NAMALWA (cell line): ENCODE results near the gene PLEKHG1.

Source experiments
- DNase-seq: peaks from one replicate; pipeline ENCODE4 v3.0.0-alpha.2; 2015; ENCODE audit warnings: low spot score

PLEKHG1 gene

DNA sequence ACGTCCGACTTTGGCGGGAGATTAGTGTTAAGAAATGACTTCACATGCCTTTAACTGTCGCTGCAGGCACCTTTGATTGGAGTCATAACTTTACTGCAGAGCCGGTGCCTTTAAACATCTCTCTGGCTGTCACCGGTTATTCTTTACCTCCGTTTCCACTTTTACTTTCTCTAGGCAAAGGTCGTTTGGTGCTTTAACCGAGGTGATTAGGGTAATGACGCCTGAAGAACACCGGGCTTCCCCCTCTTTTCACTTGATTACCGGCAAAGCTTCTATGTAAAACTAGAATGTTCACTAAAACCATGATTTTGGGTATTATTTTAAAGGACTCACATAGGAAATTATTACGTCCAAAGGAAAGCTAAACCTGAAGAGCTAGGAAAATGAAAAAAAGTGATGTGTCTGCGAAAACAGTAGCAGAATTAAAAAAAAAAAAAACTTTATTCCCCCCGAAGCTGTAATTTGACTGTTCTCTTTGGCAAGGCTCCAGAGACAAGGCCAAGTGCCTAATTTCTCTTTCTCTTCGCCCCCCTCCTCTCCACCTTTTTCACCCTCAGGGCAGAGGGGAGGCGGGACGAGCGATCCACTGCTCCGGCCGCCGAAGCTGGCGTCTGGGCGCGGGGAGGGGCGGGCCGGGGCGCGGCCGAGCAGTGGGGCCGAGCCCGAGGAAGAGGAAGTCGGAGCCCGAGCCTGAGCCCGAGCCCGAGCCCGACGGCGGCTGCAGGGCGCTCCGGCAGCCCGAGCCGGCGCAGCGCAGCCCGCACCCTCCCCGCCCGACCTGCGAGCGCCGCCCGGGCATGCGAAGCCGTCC, at the start of gene PLEKHG1:
Gene PLEKHG1, plus strand, starts transcription at position 687 of the 811 bp plus-strand sequence. CDS start 133,797 bp downstream, outside the sequence.
- peak; percentile 83 for DNase-seq

DNA sequence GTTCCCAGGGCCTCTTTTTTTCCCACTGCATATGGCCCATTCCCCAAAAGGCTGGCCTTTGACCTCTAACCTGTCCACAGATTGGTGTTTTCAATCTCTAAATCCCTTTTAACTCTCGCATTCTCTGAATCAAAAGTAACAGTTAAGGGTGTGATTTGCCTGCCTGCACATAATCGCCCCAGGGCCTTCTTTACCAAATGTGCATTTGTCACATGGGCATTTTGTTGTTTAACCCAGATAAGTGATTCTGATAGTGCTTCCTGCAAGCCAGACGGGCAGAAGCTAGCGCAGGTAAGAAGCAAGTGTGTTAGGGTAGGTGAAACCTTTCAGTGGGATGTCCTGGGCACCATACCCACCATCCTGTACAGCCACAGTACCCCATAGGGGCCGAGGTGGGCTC, 49.4 kb upstream of the PLEKHG1 start:
- DNase-seq: no peak

DNA sequence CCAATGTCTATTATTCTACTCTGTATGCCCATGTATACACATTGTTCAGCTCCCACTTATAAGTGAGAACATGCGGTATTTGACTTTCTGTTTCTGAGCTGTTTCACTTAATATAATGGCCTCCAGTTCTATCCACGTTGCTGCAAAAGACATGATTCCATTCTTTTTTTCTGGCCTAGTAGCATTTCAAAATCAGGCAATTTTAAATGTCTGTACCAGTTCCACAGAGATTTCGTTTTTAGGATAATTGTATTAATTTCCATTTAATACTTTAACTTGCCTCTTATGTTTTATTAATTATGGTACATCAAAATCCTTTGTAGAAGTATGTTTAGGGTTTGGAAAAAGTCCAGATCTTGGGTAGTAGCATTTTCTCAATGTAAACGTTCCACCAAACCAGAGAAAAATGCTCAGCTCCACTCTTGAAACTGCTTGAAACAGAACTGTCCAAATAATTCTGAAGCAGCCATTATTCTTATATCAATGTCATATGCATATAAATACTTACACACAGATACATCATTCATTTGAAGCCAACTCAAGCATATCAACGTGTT, 42.6 kb upstream of the PLEKHG1 start:
- DNase-seq: no peak

DNA sequence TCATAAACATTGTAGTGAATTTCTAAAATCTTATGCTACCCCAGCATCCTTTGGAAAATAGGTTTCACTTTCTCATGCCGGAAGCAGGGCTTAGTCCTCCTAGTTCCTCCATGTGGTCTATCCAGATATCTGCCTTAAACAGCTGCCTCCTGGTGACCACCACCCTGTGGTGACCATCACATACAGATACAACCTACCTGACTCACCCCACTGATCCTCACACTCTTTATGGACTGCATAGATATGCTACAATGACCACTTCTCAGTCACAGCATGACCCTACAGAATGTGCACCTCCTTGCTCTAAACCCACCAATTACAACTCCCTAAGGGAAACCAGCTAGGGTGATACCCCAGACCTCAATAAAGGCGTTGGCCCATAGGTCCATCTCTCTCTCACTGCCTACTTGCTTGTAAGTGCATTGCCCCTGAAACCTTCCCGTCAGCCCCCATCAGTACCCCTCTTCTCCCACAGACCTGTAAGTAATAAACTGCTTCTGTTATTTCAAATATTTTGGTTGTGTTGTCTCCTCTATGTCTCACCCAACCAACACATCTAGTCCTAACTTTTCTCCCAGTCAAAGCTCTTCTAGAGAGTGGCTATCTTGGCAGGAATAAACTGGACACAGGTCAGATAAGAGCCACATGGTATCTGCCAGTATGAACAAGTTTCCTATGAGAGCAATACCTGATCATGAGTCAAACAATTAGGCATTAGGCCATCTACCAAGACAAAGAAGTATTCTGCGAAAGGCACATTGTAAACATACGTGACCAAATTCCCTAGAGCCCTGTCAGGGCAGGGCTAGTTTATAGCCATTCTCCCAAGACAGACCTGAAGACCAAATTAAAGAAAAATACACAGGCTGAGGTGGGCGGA, 39.4 kb upstream of the PLEKHG1 start:
- no peak for DNase-seq

DNA sequence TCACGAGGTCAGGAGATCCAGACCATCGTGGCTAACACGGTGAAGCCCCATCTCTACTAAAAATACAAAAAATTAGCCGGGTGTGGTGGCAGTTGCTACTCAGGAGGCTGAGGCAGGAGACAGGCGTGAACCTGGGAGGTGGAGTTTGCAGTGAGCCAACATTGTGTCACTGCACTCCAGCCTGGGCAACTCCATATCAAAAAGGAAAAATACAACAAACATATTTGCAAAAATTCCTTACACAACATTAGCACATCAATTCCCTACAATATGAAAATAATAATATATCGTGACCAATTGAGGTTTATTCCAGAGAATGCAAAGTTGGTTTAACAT, 38.8 kb upstream of the PLEKHG1 start:
- DNase-seq: no peak

DNA sequence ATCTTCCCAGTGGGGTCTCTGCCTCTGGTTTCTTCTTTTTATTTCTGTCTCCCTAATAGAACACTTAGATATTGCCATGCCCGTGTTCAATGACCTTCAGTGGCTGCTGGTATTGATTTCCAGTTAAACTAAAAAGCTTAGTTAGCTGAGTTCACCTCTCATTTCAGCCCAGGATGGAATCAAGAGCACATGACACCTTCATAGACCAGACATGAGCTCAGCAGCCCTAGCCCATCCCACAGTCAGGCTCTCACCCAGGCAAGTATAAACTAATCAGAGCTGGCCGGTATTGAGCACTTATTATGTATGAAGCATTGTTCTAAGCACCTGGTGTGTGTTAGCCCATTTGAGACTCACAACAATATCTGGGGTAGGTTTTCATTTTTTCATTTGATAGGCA, 33.7 kb upstream of the PLEKHG1 start:
- no peak for DNase-seq

DNA sequence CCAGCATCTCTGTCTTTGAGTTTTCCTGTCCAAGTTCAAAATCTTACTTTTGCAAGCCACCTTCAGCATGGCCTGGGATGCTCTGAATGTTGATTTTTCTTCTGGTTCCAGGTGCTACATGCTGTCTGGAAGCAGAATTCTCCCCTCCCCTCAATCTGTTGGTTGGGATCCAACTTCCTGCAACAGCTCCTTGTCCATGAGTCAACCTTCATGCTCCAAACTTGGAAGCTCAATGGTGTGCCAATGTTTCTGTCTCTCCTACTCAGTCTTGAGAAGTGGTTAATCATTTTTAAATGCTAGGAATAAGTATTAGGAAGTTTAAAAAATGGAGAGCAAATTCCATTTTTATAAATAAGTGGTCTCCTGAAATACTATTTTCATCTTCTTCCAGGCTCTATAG, 33.2 kb upstream of the PLEKHG1 start:
- no peak for DNase-seq

DNA sequence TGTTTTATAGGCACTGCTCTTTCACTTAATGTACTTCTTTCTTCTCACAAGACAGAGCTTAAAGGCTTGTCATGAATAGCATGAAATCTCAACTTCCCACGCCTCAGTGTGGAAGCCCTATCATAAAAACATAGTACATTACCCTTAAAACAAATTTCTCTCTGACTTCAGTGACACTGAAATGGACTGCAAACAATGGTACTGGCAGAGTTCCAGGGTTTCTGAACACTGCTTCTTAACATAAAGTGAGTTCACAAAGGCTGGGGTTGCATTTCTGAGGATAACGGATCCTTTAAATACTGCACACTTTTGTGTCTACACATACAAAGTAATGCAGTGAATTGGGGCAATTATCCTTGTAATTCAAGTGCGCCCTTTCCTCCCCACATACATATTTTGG, 32.3 kb upstream of the PLEKHG1 start:
- no peak for DNase-seq

DNA sequence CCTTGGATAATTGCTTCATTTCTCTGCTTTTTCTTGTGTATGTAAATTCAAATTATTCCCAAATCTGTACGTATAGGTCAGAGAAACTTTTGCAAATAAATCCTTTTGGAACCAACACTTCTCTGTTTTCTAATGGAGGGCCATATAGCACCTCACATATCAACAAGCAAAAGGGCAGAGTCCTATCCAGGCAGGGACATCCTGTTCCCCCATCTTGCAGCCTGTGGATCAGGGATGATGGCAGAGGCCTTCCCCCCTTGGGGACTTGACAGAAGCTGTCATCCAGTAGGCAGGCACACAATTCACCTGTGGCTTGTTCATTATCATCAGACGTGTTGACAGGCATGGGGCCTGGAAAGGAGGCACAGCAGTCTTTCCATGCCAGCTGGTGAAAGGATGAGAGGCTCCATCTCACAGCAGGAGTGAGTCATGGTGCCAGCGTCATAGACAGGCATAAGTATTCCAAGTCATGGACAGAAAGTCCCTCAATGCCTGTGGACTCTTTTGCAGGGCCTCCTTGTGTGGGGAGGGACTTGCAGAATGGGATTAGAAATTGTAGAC, 31.8 kb upstream of the PLEKHG1 start:
- DNase-seq: no peak

DNA sequence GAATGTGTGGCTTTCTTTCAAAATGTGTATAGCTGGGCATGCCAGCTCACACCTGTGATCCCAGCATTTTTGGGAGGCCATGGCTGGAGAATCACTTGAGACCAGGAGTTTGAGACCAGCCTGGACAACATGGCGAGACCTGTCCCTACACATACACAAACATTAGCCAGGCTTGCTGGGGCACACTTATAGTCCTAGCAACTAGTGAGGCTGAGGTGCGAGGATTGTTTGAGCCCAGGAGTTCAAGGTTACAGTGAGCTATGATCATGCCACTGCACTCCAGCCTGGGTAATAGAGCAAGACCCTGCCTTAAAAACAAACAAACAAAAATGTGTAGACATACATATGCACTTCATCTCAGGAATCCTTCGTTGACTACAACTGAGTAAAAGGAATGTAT, 31.1 kb upstream of the PLEKHG1 start:
- DNase-seq: no peak

DNA sequence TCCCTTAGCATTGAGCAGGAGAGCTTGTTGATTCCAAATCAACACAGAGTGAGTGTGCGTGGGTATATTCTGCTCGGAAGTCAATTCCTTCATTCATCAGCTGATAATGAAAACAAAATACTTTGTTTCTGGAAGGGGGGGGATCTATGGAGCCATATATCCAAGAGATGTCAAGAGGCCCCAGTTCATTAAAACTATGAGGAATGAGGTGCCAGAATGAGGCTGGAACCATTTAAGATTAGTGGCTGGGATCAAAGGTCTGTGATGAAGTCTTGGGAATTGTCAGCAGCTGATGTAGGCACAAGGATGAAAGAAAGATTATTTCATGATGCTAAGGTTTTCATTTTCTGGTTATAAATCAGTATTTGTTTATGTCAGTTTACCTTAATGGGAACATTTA, 30.5 kb upstream of the PLEKHG1 start:
- no peak for DNase-seq

DNA sequence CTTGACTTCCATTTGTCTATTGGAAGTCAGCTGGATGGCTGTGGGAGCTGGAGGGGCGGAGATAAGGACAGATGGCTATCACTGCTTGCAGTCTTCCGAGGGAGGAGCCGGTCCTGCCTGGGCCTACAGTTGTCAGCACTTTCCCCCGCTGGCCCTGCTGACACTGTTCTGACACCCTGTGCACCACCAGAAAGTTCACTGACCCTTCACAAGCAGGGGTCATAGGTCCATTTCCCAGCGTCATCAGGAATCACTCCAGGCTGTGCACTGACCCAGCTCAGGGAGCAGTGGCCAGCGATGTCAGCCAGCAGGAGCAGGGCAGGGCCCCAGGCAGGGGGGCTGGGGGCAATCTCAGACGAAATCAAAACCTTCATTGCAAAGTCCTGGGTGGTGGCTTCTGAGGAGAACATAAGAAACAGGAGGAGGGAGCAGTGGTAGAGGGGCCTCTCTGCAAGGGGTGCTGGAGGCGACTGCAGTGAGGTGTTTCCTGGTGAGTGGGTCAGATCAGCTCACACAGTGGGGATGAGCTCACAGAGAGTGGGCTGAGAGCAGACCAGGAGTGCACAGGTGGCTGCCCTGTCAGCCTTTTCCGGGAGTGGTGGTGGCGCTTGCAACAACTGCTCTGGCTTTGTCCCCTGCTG, 26.5 kb upstream of the PLEKHG1 start:
- DNase-seq: no peak

DNA sequence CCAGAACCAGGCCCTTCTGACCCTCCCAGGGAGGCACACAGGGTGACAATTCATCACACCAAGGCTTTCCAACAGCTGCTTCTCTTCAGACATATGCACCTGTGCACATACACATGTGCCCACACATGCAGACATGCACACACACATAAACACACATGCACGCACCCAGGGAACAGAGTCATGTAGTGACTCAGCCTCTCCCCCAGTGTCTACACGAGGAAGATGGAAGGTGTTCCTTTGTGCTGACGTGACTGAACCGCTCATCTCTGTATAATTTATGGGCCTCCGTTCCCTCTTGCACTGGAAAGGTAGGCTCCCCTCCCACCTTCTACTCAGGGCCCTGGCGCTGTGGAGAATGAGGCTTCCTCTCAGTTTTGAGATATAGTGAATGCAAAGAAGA, 23.8 kb upstream of the PLEKHG1 start:
- DNase-seq: no peak

DNA sequence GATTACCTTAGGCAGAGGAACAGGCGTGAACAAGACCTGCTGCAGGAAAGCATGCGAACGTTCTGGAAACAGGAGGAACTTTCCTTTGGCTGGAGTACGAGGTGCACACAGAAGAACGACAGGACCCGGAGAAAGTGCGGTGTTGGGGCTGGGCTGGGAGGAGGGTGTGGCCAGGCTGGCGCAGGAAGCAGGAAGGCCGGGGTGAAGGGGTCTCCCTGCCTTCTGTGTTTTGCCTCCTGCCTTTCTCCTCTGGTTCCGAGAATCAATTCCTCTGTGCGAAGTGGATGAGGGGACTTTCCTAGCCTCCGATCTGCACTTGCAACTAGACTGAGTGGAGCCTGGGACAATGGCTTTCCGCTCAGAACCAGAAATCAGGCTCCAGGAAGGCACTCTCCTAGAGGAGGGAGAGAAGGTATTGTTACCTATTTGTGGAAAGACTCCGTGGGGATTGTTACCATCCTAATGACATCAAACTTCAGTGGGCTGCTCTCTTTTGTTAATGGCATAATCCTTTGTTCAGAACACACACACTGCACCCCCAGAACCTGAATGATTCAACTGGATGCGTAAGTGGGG, 22.9 kb upstream of the PLEKHG1 start:
- DNase-seq: no peak

DNA sequence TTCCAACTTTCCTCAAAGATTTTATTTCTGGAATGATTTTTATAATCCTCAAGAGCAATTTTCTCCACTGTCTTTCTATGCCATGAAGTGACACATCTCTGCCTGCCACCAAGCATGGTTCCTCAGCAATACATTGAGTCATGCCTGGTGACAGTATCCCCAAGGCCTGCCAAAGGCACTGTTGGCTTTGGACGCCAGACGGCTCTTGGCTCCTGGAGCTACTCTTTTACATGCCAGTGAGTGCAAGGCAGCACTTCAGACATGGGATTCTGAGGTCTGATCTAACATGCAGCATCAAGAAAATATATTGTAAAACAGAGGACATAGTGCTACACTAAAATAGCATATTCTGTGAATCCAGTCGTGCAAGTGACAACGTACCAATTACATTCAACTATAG, 20.1 kb upstream of the PLEKHG1 start:
- DNase-seq: no peak

DNA sequence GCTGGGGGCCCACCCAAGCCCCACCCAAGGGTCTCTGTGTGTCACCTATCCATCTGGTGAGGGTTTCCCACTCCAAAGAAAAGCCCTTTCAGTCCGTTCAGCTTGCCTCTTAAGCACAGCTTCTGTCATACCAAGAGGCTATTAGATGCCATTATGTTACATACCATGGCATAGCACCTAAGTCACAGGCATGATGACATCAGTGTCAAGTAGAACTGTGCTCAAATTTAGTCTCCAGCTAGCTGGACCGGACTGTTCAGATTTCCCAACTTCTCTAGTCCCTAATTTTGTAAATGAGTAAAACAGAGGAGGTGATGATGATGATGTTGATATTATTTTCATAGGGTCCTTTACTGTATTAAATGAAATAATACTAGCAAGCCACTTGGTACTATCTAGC, 19.2 kb upstream of the PLEKHG1 start:
- DNase-seq: no peak

DNA sequence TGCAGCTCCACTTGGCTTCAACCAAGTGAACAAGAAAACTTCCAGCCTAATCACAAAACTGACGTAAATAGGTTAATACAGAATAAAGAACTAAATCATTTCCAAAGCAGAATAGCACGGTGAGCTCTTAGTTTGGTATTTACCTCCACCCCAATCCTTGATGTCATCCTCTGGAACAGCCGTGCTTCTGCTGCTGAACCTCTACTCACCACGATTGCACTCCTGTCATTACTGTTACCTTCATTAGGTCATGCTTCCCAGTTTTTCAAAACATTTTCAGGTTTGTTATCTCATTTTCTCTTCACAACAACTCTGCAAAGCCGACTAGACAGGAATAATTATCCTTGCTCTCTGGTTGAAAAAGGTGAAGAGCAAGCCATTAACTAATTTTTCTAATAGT, 15.6 kb upstream of the PLEKHG1 start:
- no peak for DNase-seq

DNA sequence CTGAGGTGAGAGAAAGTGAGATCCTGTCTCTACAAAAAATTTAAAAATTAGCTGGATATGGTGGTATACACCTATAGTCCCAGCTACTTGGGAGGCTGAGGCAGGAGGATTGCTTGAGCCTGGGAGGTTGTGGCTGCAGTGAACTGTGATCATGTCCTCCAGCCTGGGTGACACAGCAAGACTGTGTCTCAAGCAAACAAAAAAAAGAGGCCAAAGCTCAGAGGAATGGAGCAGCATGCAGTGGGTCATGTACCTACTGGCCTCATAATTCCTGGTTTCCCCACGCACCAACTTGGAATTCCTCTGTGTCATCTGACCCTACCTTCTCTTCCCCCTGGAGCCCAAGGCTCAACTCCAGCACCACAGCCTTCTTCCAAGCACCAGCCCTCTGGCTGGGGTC, 15.1 kb upstream of the PLEKHG1 start:
- no peak for DNase-seq

DNA sequence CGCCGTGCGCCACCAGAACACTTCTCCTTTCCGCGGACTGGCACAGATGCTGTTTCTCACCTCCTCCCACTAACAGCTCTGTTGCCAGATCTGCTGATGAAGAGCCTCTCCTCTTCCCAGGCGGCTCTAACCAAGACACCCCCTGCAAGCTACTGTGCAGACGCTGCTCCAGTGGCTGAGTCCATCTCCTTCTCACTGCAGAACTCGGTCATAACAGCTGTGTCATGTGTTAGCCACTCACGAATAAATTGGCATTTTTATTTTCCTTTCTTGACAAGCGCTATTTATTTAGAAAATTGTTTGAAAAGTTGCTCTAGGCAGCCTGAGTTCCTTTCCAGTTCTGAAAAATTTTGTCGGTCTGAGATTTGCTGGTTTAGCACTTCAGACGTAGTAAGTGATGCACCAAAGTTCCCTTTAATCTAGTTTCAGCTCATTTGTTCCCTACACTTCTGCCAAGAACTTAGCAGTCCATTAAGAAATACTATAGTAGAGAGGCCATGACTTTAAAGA, 12.8 kb upstream of the PLEKHG1 start:
- DNase-seq: no peak

DNA sequence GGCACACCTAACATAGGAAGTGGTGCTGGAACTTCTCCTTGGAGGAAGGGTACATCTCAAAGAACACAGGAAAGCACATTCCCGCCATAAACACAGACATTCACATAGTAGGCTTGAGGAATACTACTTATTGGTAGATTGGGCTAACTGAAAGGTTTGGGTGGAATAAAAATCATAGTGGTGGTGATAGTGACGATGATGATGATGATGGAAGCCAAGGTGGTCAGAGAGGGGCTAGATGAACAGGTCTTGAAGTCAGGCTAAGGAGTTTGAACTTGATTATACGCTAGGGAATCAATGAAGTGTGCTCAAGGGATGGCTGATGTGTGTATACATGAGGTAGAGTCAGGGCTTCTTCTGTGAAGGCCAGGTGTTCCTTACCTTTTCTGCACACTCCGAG, 12.0 kb upstream of the PLEKHG1 start:
- DNase-seq: no peak

DNA sequence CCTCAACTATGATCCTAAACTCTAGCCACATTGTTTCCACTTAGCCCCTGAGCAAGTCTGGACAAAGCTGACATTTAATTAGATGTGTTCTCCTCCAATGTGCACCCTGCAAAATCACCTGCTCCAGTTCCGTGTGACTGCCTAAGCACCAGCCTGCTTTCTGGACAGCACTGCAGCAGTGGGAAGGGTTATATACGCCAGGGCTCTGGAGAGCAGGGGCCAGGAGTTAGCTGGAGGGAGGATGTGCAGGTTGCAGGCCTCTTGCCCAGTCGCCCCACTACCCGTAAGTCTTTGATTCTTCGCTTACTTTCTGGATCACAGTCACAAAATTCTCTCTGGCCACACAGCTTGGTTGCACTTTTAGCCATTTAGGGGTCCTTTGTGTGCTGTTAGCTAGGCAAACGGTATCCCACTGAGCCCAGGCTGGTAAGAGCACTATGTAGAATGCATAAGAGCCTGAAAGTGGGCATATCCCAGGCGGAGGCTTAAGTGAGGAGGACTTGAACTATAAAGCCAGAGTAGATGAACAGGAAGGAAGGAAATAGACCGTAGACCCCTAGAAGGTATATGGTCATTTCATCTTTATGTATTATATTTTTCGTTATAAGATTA, 10.7 kb upstream of the PLEKHG1 start:
- no peak for DNase-seq
